ENCODE results near the gene MEX3D.

DNA sequence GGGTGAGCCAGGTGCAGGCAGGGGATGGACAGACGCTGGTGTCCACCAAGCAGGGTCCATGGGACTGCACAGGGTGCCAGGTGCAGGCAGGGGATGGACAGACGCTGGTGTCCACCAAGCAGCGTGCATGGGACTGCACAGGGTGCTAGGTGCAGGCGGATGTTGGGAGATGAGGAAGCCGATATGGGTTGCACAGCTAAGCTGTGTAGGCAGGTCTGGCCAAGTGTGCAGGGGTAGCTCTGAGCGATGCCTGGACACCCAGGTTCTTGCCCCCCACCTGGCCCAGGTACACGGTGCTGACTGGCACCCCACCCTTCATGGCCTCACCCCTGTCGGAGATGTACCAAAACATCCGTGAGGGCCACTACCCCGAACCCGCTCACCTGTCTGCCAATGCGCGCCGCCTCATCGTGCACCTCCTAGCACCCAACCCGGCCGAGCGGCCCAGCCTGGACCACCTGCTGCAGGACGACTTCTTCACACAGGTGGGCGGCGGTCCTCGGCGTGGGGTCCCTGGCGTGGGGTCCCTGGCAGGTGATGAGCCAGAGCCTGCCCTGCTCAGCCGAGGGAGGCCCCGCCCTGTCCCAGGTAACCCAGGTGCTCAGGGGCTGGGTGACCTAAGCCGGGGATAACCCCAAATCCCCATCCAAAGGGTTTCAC is 40.3 kb downstream of the MEX3D start:
- TF ChIP-seq, protein P1, sequence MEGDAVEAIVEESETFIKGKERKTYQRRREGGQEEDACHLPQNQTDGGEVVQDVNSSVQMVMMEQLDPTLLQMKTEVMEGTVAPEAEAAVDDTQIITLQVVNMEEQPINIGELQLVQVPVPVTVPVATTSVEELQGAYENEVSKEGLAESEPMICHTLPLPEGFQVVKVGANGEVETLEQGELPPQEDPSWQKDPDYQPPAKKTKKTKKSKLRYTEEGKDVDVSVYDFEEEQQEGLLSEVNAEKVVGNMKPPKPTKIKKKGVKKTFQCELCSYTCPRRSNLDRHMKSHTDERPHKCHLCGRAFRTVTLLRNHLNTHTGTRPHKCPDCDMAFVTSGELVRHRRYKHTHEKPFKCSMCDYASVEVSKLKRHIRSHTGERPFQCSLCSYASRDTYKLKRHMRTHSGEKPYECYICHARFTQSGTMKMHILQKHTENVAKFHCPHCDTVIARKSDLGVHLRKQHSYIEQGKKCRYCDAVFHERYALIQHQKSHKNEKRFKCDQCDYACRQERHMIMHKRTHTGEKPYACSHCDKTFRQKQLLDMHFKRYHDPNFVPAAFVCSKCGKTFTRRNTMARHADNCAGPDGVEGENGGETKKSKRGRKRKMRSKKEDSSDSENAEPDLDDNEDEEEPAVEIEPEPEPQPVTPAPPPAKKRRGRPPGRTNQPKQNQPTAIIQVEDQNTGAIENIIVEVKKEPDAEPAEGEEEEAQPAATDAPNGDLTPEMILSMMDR (IDR thresholded peaks at IDR 0.05 in 2 of 3, conservative IDR thresholded peaks at IDR 0.05 in 1 of 3; ENCODE audit: borderline replicate concordance in 1 of 3, insufficient read depth in 1 of 3, low read depth in 2 of 3, low read length in 2 of 3), result no peak
- no peak for TF ChIP-seq POLR2A (IDR thresholded peaks at IDR 0.05; ENCODE audit: borderline replicate concordance, extremely low read depth, insufficient read depth, insufficient read length)
- TF ChIP-seq EZH2 (IDR thresholded peaks at IDR 0.05), result no peak
- TF ChIP-seq RAD21 (IDR thresholded peaks at IDR 0.05; ENCODE audit: low read depth), result no peak
- TF ChIP-seq EGR1 (IDR thresholded peaks at IDR 0.05; ENCODE audit: low read depth), result no peak
- TF ChIP-seq SRF (IDR thresholded peaks at IDR 0.05; ENCODE audit: low read depth), result no peak
- no peak for TF ChIP-seq POLR2AphosphoS5 (IDR thresholded peaks at IDR 0.05; ENCODE audit: low read depth, low read length)
- no peak for TF ChIP-seq ZNF274 (IDR thresholded peaks at IDR 0.05; ENCODE audit: low read depth, low read length)
- TF ChIP-seq EZH2phosphoT487 (IDR thresholded peaks at IDR 0.05; ENCODE audit: borderline replicate concordance), result no peak
- TF ChIP-seq ZFX (IDR thresholded peaks at IDR 0.05), result no peak
- no peak for TF ChIP-seq SP1 (IDR thresholded peaks at IDR 0.05; ENCODE audit: low read depth)
- no peak for TF ChIP-seq JUND (IDR thresholded peaks at IDR 0.05)
- no peak for TF ChIP-seq CEBPB (IDR thresholded peaks at IDR 0.05; ENCODE audit: low read depth)

Data from HCT116 (cell line).